ENCODE results near the gene VWA3A.
"Not testable (repeated sequence)": the region's sequence is repeated elsewhere in the genome, so short reads cannot be mapped to it uniquely, and the experiment has no call there.

VWA3A gene

DNA sequence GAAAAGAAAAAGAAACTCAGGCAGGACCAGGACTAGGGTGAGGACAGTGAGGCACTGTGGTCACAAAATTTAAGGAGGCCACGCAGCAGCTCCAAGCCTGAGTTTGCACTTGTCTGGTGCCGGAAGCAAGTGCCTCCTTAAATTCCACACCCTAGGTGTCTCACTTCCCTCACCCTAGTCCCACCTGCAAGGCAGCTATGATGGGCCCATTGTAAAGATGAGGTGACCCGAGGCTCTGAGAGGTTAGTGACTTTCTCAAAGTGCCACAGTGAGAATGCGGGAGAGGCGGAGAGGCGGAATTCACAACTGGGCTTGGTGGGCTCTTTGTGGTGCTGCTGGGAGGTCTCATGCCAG is 92.3 kb downstream of the VWA3A start:
- no peak for DNase-seq

DNA sequence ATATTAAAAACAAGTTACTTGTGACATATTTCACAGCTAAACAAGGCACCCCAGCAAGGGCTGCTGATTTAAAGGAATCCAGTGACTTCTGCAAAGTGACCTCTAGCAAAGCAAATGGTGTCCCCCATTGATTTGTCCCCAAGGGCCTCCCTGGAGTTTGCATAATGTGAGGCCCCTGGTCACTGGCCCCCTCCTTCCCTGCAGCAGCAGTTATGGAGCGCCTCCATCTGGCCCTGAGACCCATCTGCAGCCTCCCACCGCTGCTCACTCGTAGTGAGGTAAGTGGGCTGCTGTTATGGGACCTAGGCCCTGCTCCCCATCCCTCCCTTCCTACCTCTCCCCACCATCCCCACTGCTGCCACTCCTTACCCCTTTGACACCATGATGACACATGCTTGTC is 94.2 kb downstream of the VWA3A start:
- no peak for DNase-seq

DNA sequence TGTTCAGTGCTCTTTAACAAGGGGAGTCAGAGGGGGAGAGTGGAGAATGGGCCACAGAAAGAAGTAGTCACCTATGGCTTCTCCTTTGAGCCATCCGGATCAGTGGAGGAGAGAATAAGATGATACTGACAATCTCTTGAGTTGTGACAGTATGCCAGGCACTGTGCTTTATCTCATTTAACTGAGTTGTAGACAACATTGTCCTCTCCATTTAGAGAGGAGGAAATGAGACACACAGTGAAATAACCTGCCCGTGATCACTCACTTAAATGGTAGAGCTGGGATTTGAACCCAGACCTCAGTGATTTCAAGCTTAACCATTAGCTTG is 95.9 kb downstream of the VWA3A start:
- DNase-seq = no peak

DNA sequence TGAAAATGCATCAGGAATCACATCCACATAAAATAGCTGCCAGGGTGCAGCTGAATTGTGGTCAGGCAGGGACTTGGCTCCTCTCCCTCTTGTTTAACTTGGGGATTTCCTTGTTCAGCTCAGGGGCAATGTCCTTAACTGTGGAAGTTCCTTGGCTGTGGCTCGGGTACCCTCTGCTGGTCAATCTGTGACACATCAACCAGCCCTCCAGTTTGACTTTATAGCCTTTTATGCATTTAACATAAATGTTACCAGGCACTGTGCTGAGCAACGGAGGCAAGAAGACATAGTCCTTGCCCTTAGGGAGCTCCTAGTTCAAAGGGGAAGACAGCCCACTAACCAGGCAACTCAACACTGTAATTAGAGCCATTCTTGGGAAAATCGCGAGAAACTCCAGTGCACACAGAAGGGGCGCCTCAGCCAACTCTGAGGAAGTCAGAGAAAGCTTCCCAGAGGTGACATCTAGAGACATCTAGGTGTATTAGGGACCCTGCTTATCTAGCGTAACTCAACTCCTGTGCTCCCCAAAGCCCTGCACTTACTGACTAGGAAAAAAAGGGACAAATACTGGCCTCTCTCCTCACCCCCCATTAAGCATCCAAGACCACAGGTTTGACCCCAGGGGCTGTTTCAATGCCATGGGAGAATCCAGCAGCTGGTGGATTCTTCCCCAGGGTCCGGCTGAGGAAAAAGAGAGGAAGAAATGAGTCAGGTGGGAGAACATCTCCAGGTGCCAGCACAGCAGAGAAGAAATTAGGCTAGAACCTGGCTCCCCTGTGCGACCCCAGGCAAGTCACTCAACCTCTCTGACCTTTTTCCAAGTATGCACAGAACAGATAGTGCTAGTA is 96.5 kb downstream of the VWA3A start:
- DNase-seq = peak; percentile 32

DNA sequence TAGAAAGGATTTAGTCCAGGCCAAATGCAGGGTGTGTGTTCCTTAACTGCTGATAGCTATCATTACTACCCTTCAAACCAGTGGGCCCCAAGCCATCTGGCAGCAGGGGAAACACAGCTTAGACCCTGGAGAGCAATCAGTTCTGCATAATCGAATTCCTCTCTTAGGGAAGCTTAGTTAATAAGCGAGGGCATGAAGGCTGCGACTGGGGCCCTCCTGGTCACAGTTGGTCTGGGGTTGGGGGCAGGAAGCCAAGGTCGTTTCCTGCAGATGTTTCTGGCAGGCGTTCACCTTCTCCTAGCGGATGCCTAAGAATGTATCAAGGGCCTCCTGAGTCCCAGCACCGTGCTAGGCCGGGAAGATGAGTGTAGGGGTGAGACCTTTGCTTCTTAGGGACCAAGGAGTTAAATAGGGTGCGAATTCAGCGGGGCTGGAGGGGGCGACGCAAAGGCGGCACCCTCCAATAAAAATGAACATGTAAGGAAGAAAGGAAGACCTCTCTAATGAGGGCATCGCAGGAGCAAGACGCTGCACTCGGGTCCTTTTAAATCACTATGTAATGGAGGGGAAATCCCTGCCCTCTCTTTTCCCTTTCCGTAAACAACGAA is 97.2 kb downstream of the VWA3A start:
- peak; percentile 53 for DNase-seq

DNA sequence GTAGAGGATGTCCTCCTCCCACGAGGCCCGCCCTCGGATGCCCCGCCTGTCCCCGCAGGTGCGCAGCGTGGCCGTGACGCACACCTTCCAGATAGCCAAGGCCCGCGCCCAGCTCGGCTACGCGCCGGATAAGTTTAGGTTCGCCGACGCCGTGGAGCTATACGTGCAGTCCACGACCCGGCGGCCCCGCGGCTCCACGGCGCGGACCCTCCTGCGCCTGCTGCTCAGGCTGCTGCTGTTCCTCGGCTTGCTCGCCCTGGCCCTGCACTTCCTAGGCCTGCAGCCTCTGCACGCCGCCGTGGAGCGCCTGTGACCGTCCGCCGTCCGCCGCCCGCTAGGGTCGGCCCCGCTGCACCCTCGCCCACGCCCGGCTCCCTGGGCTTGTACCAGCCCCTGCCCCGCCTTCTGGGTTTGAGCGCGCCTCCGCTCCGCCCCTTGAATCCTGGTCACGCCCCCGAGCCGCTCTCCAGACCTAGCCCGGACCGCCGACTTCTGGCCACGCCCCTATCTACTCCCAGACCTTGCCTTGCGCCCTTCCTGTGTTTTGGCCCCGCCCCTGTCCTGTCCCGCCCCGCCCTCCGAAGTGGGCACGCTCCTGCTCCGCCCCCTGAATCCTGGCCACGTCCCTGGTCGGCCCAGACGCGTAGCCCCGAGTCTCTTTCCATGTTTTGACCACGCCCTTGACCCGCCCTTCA is 97.9 kb downstream of the VWA3A start:
- no peak for DNase-seq

DNA sequence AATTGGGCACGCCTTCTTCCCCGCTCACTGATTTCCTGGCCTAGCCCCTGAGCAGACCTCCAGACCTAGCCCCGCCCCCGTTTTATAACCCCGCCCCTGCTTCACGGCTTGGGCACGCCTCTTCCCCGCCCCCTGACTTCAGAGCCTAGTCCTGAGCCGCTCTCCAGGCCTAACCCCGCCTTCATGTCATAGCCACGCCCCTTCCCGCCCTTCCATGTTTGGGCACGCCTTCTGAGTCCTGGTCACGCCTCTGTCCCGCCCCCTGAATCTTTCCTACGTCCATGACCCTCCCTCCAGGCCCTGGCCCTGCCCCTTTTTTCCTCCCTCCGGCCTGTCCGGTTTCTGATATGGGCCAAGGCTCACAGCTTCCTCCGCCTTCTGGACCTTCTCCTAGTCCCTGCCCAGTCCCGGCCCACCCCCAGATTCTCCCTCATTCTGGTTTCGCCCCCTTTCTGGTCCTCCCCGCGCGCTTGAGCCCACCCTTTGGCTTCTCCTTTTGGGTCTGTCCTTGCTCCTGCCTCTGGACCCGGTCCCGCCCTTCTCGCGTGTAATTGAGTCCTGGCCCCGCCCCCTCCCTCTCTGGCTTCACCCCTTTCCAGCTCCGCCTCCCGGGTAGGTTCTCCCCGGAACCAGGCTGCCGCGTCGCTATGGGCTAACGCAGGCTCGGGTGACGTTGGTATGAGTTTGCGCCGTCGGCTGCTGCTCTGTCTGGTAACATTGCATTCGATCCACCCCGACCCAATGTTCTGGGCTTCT is 98.6 kb downstream of the VWA3A start:
- peak; percentile 95 for DNase-seq

DNA sequence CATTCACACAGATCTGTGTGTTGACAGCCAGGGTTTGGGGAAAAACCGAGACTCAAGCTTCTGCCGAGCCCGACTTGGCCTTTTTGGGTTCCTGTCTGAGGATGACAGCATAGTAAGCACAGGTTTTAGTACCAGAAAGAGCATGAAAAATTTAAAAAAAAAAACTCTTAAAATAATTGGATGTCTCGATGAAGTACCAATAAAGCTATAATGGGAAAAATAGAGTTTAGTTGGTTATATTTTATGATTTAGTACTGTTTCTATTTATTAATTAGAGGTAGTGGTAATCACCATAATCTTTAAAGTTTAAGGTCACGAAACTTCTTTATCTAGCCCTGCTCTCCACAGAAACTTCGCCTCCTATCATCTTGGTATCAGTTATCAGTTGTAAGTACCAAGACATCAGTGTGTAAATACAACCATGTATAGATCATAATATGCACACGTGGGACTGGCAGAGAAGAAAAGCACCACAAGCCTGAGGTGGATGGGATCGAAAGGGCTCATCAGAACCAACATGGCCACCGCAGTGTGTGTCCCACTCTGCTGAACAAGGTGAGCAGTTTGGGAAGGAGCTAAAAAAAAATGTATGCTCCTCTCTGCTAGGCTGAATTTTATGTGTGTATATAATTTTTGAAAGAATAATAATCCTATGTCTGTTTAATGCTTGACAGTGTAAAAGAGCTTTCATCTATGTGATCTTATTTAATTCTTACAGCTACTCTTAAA is 99.4 kb downstream of the VWA3A start:
- DNase-seq = peak; percentile 42

DNA sequence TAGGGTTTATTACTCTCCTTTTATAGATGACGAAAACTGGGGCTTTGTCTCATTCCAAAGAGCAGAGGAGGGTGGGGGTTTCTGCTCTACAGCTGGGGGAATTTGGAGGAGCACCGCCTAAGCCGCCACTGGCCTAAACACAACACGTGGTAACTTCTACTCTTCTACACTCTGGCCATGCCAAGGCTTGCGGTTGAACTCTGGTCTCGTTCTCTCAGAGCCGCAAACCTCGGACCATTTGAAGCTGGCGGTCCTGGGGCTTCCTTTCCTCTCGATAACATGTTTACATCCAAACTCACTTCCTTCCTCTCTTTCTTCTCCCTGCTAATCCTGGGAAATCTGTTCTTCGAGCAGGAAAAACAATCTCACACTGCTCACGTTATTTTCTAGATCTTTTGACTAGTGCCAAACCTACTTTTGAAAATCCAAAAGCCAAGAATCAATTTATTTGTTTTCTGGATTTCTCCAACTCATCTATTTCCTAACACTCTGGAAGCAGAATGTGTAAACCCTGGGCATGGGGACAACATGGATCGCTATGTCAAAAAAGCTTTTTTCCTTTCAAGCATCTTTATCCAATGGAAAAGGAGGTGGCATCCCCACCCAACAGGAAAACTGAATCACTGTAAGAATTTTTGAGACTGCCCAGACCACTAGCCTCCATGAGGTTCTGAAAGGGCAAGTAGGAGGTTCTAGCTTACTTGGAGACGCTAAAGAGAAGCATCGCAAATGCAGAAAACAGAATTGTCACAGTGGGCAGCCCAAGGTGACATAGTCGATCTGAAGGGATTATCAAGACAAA is 100.1 kb downstream of the VWA3A start:
- peak; percentile 68 for DNase-seq

DNA sequence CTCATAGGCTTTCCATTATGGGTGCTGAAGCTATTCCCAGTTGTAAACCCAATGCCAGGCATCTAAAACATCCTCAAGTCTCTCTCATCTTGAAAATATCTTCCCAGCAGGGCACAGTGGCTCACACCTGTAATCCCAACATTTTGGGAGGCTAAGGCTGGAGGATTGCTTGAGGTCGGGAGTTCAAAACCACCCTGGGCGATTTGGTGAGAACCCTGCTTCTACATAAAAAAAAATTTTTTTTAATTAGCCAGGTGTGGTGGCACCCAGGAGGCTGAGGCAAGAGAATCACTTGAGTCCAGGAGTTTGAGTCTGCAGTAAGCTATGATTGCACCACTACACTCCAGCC is 100.7 kb downstream of the VWA3A start:
- DNase-seq = no peak

DNA sequence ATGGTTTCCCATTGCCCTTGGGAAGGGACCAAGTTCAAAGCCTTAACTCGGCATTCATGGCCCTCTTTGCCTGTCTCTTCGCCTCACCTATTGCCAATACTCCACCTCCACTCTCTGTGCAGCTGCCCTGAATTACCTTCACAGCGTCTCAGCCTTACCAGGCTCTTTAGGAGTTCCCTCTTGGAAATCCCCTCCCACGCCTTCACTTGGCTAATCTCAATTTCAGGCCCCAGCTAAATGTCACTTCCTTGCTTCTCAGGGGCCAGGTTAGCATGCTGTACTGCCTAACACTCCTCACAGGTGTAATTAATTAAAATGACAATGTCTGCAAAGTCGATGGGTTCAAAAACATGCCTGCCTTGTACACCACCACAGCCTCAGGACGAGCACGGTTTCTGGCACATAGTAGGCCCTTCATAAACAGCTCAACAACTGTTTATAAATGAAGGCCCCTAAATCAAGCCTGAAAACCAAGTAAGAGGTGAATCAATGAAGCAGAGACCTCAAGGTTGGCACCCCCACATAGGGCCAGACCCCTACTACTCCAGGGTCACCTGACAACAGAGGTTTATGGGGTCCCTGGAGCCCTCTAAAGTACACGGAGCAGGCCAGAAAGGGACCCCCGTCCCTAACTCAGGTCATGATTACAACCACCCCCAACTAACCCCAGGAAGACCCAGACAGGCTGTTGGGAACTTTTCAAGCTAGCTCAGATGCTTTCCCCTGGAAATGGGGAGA is 102.5 kb downstream of the VWA3A start:
- no peak for DNase-seq

DNA sequence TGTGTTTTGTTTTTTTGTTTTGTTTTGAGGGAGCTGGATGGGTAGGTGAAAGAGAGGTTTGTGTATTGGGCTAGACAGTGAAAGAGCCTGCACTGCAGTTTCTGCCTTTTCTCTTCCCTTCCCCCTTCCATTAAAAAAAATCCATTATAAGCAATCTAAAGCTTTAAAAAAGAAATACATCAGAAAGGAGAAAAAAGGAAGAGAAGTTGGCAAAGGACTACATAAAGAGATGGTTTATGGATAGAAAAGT is 103.0 kb downstream of the VWA3A start:
- no peak for DNase-seq

DNA sequence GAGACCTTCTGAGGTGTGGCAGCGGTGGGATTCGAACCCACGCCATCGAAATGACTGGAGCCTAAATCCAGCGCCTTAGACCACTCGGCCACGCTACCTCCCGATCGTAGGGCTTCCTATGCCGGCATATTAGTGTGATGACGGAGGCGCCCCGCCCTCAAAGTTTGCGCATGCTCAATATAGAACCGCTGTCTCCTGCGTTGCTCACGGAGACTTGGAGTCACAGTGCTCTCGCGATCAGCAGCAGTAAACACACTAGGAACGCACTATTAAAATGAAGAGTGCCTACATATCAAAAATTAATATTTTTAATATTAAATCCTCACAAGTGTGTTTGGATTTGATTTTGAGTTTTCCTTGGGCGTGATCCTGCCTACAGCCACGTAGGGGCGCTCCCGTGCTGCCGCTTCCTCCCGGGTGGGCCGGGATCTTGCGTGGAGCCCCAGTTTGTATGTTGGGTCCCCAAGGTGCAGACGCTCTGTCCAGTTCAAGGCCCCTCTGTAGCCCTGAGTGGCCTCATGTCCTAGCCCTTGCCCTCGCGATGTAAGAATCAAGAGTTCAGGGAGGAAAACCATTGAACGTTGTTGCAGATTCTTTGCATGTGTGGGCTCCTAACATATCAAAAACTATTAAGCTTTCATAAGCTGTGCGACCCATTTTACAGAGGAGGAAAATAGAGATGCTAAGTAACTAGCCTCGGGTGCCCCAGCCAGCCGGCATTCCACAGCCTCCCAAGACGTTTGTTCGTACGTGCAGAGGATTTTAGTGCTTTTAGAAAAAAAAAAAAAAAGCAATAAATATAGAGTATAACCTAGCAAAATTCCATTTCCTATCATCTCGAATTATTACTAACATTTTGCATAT is 103.6 kb downstream of the VWA3A start:
- peak; percentile 93 for DNase-seq

DNA sequence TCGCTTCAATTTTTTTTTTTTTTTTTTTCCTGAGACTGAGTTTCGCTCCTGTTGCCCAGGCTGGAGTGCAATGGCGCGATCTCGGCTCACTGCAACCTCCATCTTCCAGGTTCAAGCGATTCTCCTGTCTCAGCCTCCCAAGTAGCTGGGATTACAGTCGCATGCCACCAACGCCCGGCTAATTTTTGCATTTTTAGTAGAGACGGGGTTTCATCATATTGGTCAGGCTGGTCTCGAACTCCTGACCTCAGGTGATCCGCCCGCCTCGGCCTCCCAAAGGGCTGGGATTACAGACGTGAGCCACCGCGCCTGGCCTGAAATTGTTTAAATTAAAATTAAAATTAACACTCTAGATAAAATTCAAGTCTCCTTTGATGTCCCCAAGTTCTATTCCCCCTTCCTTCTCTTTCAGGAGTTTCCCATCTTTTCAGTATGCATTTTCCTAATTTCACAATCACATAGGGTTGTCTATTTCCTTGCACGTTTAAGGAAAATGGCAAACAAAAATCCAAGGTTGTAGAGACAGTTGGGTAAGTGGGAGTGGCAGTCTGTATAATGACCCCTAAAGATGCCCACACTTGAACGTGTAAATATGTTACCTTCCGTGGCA is 104.3 kb downstream of the VWA3A start:
- not testable (repeated sequence) for DNase-seq

DNA sequence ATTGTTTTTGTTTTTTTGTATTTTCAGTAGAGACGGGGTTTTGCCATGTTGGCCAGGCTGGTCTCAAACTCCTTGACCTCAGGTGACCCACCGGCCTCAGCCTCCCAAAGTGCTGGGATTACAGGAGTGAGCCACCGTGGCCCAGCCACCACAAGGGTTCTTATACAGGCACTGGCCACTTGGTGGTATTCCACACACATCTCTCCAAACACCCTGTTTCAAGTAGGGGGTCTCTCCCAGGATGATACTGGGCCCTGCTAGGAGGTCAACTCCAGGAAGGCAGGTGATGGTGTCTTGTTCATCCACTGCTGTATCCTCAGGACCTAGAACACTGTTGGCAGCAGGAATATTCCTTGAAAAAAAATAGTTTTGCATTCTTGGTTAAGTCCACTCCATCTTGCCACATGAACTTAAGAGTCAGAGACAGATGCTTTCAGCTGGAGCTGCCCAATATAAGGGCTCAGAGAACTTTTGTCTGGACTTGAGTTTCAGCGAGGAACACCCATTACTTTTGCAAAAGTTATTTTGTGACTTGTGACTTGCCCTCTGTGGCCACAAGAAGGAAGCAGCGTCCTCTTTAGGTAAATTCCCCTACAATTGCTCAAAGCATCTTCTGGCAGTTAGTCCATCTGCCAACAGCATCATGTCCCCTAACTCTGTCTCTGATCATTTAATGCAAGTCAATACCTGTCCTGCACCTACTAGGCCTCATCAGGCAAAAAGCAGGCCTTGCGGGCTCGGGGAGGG is 106.4 kb downstream of the VWA3A start:
- no peak for DNase-seq

DNA sequence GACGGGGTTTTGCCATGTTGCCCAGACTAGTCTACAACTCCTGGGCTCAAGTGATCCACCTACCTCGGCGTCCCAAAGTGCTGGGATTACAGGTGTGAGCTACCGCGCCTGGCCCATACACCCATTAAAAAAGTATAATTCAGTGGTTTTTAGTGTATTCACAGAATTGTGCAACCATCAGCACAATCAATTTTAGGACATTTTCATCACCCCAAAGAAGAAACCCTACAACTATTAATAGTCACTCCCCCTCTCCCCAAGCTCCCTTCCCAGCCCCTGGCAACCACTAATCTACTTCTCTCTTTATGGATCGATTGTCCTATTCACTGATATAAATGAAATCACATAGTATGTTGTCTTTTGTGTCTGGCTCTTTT is 109.9 kb downstream of the VWA3A start:
- no peak for DNase-seq

DNA sequence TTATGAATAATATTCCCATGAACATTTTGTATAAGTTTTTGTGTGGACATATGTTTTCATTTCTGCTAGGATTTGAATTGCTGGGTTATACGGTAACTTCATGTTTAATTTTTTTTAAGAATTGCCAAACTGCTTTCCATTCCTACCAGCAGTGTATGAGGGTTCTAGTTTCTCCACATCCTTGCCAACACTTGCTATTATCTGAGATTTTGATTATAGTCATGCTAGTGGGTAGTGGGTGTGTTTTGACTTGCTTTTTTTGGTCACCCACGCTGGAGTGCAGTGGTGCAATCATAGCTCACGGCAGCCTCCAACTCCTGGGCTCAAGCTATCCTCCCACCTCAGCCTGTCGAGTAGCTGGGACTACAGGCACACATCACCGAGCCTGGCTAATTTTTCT is 110.8 kb downstream of the VWA3A start:
- no peak for DNase-seq

DNA sequence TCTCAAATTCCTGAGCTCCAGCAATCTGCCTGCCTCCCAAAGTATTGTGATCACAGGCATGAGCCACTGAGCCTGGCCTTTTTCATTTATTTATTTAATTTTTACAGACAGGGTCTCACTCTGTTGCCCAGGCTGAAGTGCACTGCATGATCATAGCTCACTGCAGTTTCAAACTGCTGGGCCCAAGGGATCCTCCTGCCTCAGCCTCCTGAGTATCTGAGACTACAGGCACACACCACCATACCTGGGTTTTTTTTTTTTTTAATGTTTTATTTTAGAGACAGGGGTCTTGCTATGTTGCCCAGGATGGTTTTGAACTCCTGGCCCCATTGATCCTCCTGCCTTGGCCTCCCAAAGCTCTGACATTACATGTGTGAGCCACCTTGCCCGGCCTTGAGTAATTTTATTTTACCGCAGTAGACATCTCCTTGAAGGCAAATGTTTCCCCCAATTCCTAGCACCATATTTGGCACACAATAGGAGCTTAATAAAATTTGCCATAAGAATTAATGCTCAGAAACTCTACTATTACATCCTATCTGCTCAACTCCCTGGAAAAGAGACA is 111.8 kb downstream of the VWA3A start:
- no peak for DNase-seq

DNA sequence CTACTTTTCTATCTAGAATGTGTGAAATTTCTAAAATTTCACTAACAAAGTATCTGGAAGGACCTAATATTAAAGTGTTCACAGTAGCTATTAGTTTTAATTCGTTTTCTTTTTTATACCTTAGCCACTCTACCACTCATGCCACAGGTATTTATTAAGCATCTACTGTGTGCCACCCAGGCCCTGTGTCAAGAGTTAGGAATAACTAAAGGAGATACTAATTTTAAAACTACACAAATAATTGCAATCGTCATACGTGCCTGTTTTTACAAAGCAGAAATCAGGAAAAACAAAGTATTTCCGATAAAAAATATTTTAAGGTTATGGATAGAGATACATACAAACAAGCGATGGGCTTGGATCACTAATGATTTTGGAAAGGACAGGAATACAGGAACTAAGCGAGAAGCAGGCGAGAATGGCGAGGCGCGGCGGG is 113.3 kb downstream of the VWA3A start:
- DNase-seq = no peak

Measured in KG1 (cell line).